IMR-90 (cell line): ENCODE data around the gene CENPT. TPM values are rescaled to one million over a fixed set of nuclear protein-coding genes. Genes with fewer than 3 reads are reported as not detected.

ENCODE experiments used
- ATAC-seq: fragments of 200-7000 bp; cut with Tn5 transposase; 2 replicates; pipeline ENCODE4 v1.9.1; 2020; ENCODE audit warnings: low read depth, mild to moderate bottlenecking, moderate library complexity
- BruUV-seq: library from RNA; stranded (reverse); fragments of 400-500 nt; replicated peaks from 2 replicates; lab custom pipeline; 2021; lab: Mats Ljungman, UMichigan
- CTCF ChIA-PET: fragments of 300-600 bp; formaldehyde crosslinking; extraction: SDS; loops from one replicate; lab custom pipeline; 2021; ENCODE audit warnings: antibody characterized with exemption; lab: Yijun Ruan, JAX
- POLR2A ChIA-PET: fragments of 300-600 bp; sonication (Branson Sonifier 250); formaldehyde crosslinking; loops from one replicate; lab custom pipeline; 2022; ENCODE audit warnings: antibody characterized with exemption; ENCODE audit not compliant: unreplicated experiment; lab: Charles Lee
- DNase-seq: peaks from one replicate; pipeline ENCODE4 v3.0.0; 2013
- H2AFZ ChIP-seq: replicated peaks from 2 replicates; pipeline ENCODE3; 2013; ENCODE audit warnings: low read length, mild to moderate bottlenecking; ENCODE audit not compliant: poor library complexity
- H2AK5ac ChIP-seq: 2 replicates; pipeline ENCODE4 v1.6.1; 2013; ENCODE audit warnings: low read depth, low read length, inconsistent platforms
- H2AK9ac ChIP-seq: replicated peaks from 2 replicates; pipeline ENCODE3; 2013; ENCODE audit warnings: mild to moderate bottlenecking, low read depth, low read length, moderate library complexity; ENCODE audit not compliant: poor library complexity
- H2BK120ac ChIP-seq: 2 replicates; pipeline ENCODE4 v1.6.1; 2013; ENCODE audit warnings: low read depth, low read length, inconsistent platforms
- H2BK15ac ChIP-seq: 3 replicates; pipeline ENCODE4 v1.6.1; 2013; ENCODE audit warnings: low read depth, low read length, inconsistent platforms
- H2BK20ac ChIP-seq: 2 replicates; pipeline ENCODE4 v1.6.1; 2013; ENCODE audit warnings: low read depth, mild to moderate bottlenecking, inconsistent platforms, low read length, moderate library complexity
- H2BK5ac ChIP-seq: 2 replicates; pipeline ENCODE4 v1.6.1; 2013; ENCODE audit warnings: mild to moderate bottlenecking, low read depth, low read length, inconsistent platforms; ENCODE audit not compliant: poor library complexity, severe bottlenecking
- H3K14ac ChIP-seq: replicated peaks from 2 replicates; pipeline ENCODE4 v1.6.1; 2013; ENCODE audit warnings: low read depth, low read length, inconsistent platforms
- H3K18ac ChIP-seq: 2 replicates; pipeline ENCODE4 v1.6.1; 2013; ENCODE audit warnings: low read depth, low read length, control low read depth
- H3K23ac ChIP-seq: 2 replicates; pipeline ENCODE4 v1.6.1; 2013; ENCODE audit warnings: low read depth, low read length, inconsistent platforms
- H3K27ac ChIP-seq: 2 replicates; pipeline ENCODE4 v1.5.1; 2013; ENCODE audit warnings: mild to moderate bottlenecking, control low read depth, low read length; ENCODE audit not compliant: insufficient read depth
- H3K27me3 ChIP-seq: 2 replicates; pipeline ENCODE4 v1.6.1; 2013; ENCODE audit warnings: low read length; ENCODE audit not compliant: control insufficient read depth, insufficient read depth
- H3K36me3 ChIP-seq: 2 replicates; pipeline ENCODE4 v1.6.1; 2013; ENCODE audit warnings: low read length, mixed read lengths; ENCODE audit not compliant: control insufficient read depth, insufficient read depth
- H3K4ac ChIP-seq: 2 replicates; pipeline ENCODE4 v1.6.1; 2013; ENCODE audit warnings: low read depth, low read length, inconsistent platforms
- H3K4me1 ChIP-seq: 2 replicates; pipeline ENCODE4 v1.6.1; 2013; ENCODE audit warnings: low read length, mixed read lengths; ENCODE audit not compliant: control insufficient read depth, insufficient read depth
- H3K4me2 ChIP-seq: 2 replicates; pipeline ENCODE4 v1.6.1; 2013; ENCODE audit warnings: low read depth, mild to moderate bottlenecking, control low read depth, low read length, moderate library complexity
- H3K4me3 ChIP-seq: 2 replicates; pipeline ENCODE4 v1.5.1; 2013; ENCODE audit warnings: low read depth, mild to moderate bottlenecking, control low read depth, low read length, moderate library complexity; ENCODE audit not compliant: insufficient read depth
- H3K56ac ChIP-seq: 2 replicates; pipeline ENCODE4 v1.6.1; 2013; ENCODE audit warnings: low read length, inconsistent platforms; ENCODE audit not compliant: insufficient read depth; ENCODE audit errors: extremely low read depth
- H3K79me1 ChIP-seq, 2 experiments: 2 replicates each; pipeline ENCODE4 v1.6.1; 2013; ENCODE audit warnings: low read length in 2 of 2, inconsistent platforms in 1 of 2, low read depth in 1 of 2
- H3K9ac ChIP-seq: 2 replicates; pipeline ENCODE4 v1.6.1; 2013; ENCODE audit warnings: low read depth, low read length, control low read depth
- H3K9me1 ChIP-seq: 2 replicates; pipeline ENCODE4 v1.6.1; 2013; ENCODE audit warnings: low read length, inconsistent platforms; ENCODE audit not compliant: insufficient read depth
- H3K9me3 ChIP-seq: 2 replicates; pipeline ENCODE4 v1.6.1; 2013; ENCODE audit warnings: low read length; ENCODE audit not compliant: control insufficient read depth, insufficient read depth
- H4K20me1 ChIP-seq: 2 replicates; pipeline ENCODE4 v1.6.1; 2013; ENCODE audit warnings: low read length, inconsistent platforms; ENCODE audit not compliant: insufficient read depth
- H4K5ac ChIP-seq: 2 replicates; pipeline ENCODE4 v1.6.1; 2013; ENCODE audit warnings: mild to moderate bottlenecking, low read depth, low read length, control low read depth
- H4K8ac ChIP-seq, 2 experiments: 2 replicates each; pipeline ENCODE4 v1.6.1; 2013; ENCODE audit warnings: low read depth in 2 of 2, low read length in 2 of 2, control low read depth in 1 of 2, inconsistent platforms in 1 of 2
- H4K91ac ChIP-seq: 2 replicates; pipeline ENCODE4 v1.6.1; 2013; ENCODE audit warnings: low read depth, low read length, inconsistent platforms; ENCODE audit not compliant: insufficient read depth
- BHLHE40 ChIP-seq: fragments of 150-350 bp; IDR thresholded peaks from 2 replicates; pipeline ENCODE4 v1.6.1; 2016; ENCODE audit warnings: mild to moderate bottlenecking, low read depth, low read length
- FOS ChIP-seq: fragments of 150-350 bp; IDR thresholded peaks from 2 replicates; pipeline ENCODE4 v1.6.1; 2016; ENCODE audit warnings: low read depth, low read length
- NFE2L2 ChIP-seq: fragments of 150-350 bp; IDR thresholded peaks from 2 replicates; pipeline ENCODE4 v1.6.1; 2016; ENCODE audit warnings: low read depth, mild to moderate bottlenecking, low read length
- POLR2A ChIP-seq: IDR thresholded peaks from 2 replicates; pipeline ENCODE4 v1.6.1; 2012; ENCODE audit warnings: mild to moderate bottlenecking, low read depth, low read length
- RCOR1 ChIP-seq: IDR thresholded peaks from 2 replicates; pipeline ENCODE4 v1.6.1; 2012; ENCODE audit warnings: mild to moderate bottlenecking, low read length, improper control_type of control experiment; ENCODE audit not compliant: insufficient replicate concordance
- RFX5 ChIP-seq: IDR thresholded peaks from 2 replicates; pipeline ENCODE4 v1.8.0; 2012; ENCODE audit warnings: low read depth, mild to moderate bottlenecking, low read length, moderate library complexity
- WGBS, 2 experiments: methylation state at CpG; one replicate each; pipeline versions ENCODE4 v1.1.5 to v1.1.7; 2013; ENCODE audit warnings: missing lambda C conversion rate in 2 of 2; ENCODE audit not compliant: insufficient read length in 1 of 2; ENCODE audit errors: extremely low coverage in 2 of 2; 5-methylcytosine and 5-hydroxymethylcytosine counted together
- dilution Hi-C: fragments of 300-500 bp; cut with HindIII; formaldehyde crosslinking; loops from one replicate; pipeline ENCODE4 v1.14.3; 2018; ENCODE audit warnings: low sequenced_read_pairs; ENCODE audit not compliant: unreplicated experiment
- in situ Hi-C: fragments of 300-500 bp; cut with MboI; formaldehyde crosslinking; loops from 3 replicates; pipeline ENCODE4 v1.14.3; 2019; ENCODE audit warnings: low sequenced_read_pairs, inconsistent platforms, mixed read lengths
- intact Hi-C: fragments of 100-400 bp; cut with micrococcal nuclease; formaldehyde crosslinking; loops from 2 replicates; pipeline ENCODE4 v1.10.0; 2022
- microRNA-seq, 2 experiments: library from miRNA; stranded (forward) in 1 of 2; unstranded in 1 of 2; fragments of 10-50 nt in 1 of 2; fragments of <30 nt in 1 of 2; gene quantifications in 1 of 2; microRNA quantifications in 1 of 2; one replicate each; pipeline versions ENCODE3 to v1.1.0; 2013 to 2020; ENCODE audit not compliant: insufficient read depth in 1 of 2, insufficient read length in 1 of 2, unreplicated experiment in 1 of 2
- polyA plus RNA-seq, 3 experiments: library from polyadenylated mRNA; depleted of rRNA; stranded (reverse); fragments of >200 nt; gene quantifications; 2 replicates each; pipeline ENCODE4 v1.2.3, GENCODE V29; 2012; ENCODE audit warnings: low replicate concordance in 1 of 3
- small RNA-seq, 5 experiments: library from RNA; depleted of rRNA; stranded (forward); fragments of <200 nt; gene quantifications; one replicate each; pipeline ENCODE3, GENCODE V24; 2012
- total RNA-seq: library from RNA; depleted of rRNA; stranded (reverse); fragments of >200 nt; gene quantifications from 2 replicates; pipeline ENCODE4 v1.2.3, GENCODE V29; 2012; rRNA removed
- TF ChIP-seq, protein P1 (sequence below): conservative IDR thresholded peaks from 2 replicates; pipeline ENCODE4 v1.5.1; 2012; ENCODE audit warnings: mild to moderate bottlenecking, low read depth, low read length, improper control_type of control experiment

The CENPT gene
- total and polyA plus RNA-seq, 2 of the 4 experiments (the other 2 are of a cell fraction) = 33.3 to 83.1 TPM

DNA sequence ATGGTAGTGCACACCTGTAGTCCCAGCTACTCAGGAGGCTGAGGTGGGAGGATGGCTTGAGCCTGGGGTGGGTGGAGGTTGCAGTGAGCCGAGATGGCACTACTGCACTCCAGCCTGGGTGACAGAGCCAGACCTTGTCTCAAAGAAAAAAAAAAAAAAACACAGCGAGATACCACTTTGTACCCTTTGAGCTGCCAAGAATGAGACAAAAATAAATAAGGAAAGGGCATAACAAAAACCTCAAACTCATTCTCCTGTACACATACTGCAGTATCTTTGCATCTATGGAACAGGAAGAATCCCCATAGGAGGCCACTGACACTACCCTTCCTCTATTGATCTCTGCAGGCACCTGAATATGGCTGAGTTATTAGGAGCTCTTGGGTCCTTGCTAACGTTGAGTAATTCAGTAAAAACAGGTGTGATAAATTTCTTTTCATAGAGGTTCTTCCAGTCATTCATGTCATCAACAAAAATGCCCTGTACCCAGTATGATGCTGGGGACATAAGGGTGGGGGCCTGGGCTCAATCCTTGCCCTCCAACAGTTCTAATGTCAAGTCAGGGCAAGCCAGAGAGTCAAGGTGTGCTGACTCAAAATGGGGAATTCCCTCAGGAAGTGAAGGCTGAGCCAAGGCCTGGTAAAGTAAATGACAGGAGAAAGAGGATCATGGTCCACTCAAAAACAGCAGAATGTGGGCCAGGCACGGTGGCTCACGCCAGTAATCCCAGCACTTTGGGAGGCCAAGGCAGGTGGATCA is 68.1 kb downstream of the CENPT start:
- H3K36me3 ChIP-seq = peaks cover 2% of the 10 kb centered on the region; the same call in 1 of the 2 replicates
- H3K9me1 ChIP-seq = peaks cover 12% of the 10 kb centered on the region; the same call in 1 of the 2 replicates
- H3K4me3 ChIP-seq = no peak overlapping the region
- no peak overlapping the region for H2BK15ac ChIP-seq
- ChIA-PET CTCF (interaction anchor here (0.7 kb wide), 1 partner anchor 21 kb away, joined by 4 read pairs; no protein-coding TSS in a partner anchor), POLR2A (no interaction called here)
- no peak overlapping the region for H3K14ac ChIP-seq
- no peak overlapping the region for H3K27ac ChIP-seq
- no peak for DNase-seq
- H2AFZ ChIP-seq = no peak overlapping the region
- no peak overlapping the region for H3K56ac ChIP-seq
- H3K4ac ChIP-seq = no peak overlapping the region
- H4K8ac ChIP-seq = no peak overlapping the region
- H3K23ac ChIP-seq = no peak overlapping the region
- H3K4me2 ChIP-seq = no peak overlapping the region
- ATAC-seq = no peak
- peaks cover 19 to 60% of the 10 kb centered on the region in 2 experiments for H3K79me1 ChIP-seq
- intact Hi-C loops (no loop called here), dilution Hi-C loops (no loop called here), in situ Hi-C loops (no loop called here)
- no peak overlapping the region for H2BK20ac ChIP-seq
- TF ChIP-seq BHLHE40 (no peak), RCOR1 (no peak), NFE2L2 (no peak), FOS (no peak), POLR2A (no peak), RFX5 (no peak)
- TF ChIP-seq, protein P1, sequence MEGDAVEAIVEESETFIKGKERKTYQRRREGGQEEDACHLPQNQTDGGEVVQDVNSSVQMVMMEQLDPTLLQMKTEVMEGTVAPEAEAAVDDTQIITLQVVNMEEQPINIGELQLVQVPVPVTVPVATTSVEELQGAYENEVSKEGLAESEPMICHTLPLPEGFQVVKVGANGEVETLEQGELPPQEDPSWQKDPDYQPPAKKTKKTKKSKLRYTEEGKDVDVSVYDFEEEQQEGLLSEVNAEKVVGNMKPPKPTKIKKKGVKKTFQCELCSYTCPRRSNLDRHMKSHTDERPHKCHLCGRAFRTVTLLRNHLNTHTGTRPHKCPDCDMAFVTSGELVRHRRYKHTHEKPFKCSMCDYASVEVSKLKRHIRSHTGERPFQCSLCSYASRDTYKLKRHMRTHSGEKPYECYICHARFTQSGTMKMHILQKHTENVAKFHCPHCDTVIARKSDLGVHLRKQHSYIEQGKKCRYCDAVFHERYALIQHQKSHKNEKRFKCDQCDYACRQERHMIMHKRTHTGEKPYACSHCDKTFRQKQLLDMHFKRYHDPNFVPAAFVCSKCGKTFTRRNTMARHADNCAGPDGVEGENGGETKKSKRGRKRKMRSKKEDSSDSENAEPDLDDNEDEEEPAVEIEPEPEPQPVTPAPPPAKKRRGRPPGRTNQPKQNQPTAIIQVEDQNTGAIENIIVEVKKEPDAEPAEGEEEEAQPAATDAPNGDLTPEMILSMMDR = no peak
- H2BK120ac ChIP-seq = no peak overlapping the region
- H2BK5ac ChIP-seq = no peak overlapping the region
- H3K9me3 ChIP-seq = no peaks in the 10 kb centered on the region
- H4K20me1 ChIP-seq = peaks cover 17% of the 10 kb centered on the region; the same call in 1 of the 2 replicates
- H3K18ac ChIP-seq = no peak overlapping the region
- no peak overlapping the region for H4K91ac ChIP-seq
- no peak overlapping the region for H4K5ac ChIP-seq
- H2AK9ac ChIP-seq = no peak overlapping the region
- no peak overlapping the region for H3K9ac ChIP-seq
- no peak overlapping the region for H2AK5ac ChIP-seq
- BruUV-seq = no TSS peak
- H3K27me3 ChIP-seq = no peaks in the 10 kb centered on the region
- WGBS, 2 experiments = no CpG with 5 or more reads among the region's 5 CpGs
- no peaks in the 10 kb centered on the region for H3K4me1 ChIP-seq

Small RNA genes within 50 kb of the gene (microRNA-seq; reads per million reads assigned to microRNA genes)
- gene AC040162.2 (ENCODE audit: insufficient read depth, insufficient read length) = not detected
- gene NRN1L (ENCODE audit: insufficient read depth, insufficient read length) = not detected

Small RNA genes within 50 kb of the gene (small RNA-seq; reads per million reads assigned to genes)
- 0 reads per million in 5 experiments for gene AC040162.2
- gene NRN1L = 0 reads per million in 5 experiments

Other genes with a start within 250 kb of the CENPT start
- gene CARMIL2, start 202.5 kb downstream of the CENPT start, total RNA-seq = 0.18 and 0.28 TPM in 2 replicates
- 0.77 and 0.97 TPM in 2 replicates for gene CARMIL2, start 202.5 kb downstream of the CENPT start, polyA plus RNA-seq (2012; rRNA removed)
- 12.8 and 15.6 TPM in 2 replicates for gene ACD, start 187.4 kb downstream of the CENPT start, total RNA-seq
- 31.1 and 38.9 TPM in 2 replicates for gene ACD, start 187.4 kb downstream of the CENPT start, polyA plus RNA-seq (2012; rRNA removed)
- 0.28 and 0.36 TPM in 2 replicates for gene PARD6A, start 186.7 kb downstream of the CENPT start, total RNA-seq
- 0.55 and 0.65 TPM in 2 replicates for gene PARD6A, start 186.7 kb downstream of the CENPT start, polyA plus RNA-seq (2012; rRNA removed)
- gene ENKD1, start 180.9 kb downstream of the CENPT start, total RNA-seq = 2.9 and 3.1 TPM in 2 replicates
- 6.3 and 7.8 TPM in 2 replicates for gene ENKD1, start 180.9 kb downstream of the CENPT start, polyA plus RNA-seq (2012; rRNA removed)
- 0.28 and 0.54 TPM in 2 replicates for gene C16orf86, start 180.9 kb downstream of the CENPT start, total RNA-seq
- gene C16orf86, start 180.9 kb downstream of the CENPT start, polyA plus RNA-seq (2012; rRNA removed) = 0.63 and 0.70 TPM in 2 replicates
- 15.8 and 18.1 TPM in 2 replicates for gene GFOD2, start 128.4 kb downstream of the CENPT start, total RNA-seq
- 12.3 and 13.3 TPM in 2 replicates for gene GFOD2, start 128.4 kb downstream of the CENPT start, polyA plus RNA-seq (2012; rRNA removed)
- 2.2 and 2.7 TPM in 2 replicates for gene RANBP10, start 41.1 kb downstream of the CENPT start, total RNA-seq
- gene RANBP10, start 41.1 kb downstream of the CENPT start, polyA plus RNA-seq (2012; rRNA removed) = 12.1 and 13.0 TPM in 2 replicates
- gene TSNAXIP1, start 40.8 kb downstream of the CENPT start, total RNA-seq = 0.56 and 0.72 TPM in 2 replicates
- 1.4 and 1.6 TPM in 2 replicates for gene TSNAXIP1, start 40.8 kb downstream of the CENPT start, polyA plus RNA-seq (2012; rRNA removed)
- 13.3 and 13.9 TPM in 2 replicates for gene THAP11, start 5.4 kb downstream of the CENPT start, total RNA-seq
- 14.5 and 16.7 TPM in 2 replicates for gene THAP11, start 5.4 kb downstream of the CENPT start, polyA plus RNA-seq (2012; rRNA removed)
- 42.7 and 55.0 TPM in 2 replicates for gene NUTF2, start 760 bp downstream of the CENPT start, total RNA-seq
- gene NUTF2, start 760 bp downstream of the CENPT start, polyA plus RNA-seq (2012; rRNA removed) = 361 and 399 TPM in 2 replicates
- 33.2 and 34.2 TPM in 2 replicates for gene EDC4, start 25.4 kb upstream of the CENPT start, total RNA-seq
- 64.0 and 66.1 TPM in 2 replicates for gene EDC4, start 25.4 kb upstream of the CENPT start, polyA plus RNA-seq (2012; rRNA removed)
- not detected in 2 replicates for gene NRN1L, start 37.2 kb upstream of the CENPT start, total RNA-seq
- gene NRN1L, start 37.2 kb upstream of the CENPT start, polyA plus RNA-seq (2012; rRNA removed) = 0.27 and 0.32 TPM in 2 replicates
- gene PSKH1, start 45.6 kb upstream of the CENPT start, total RNA-seq = 10.3 and 11.5 TPM in 2 replicates
- 26.5 and 26.7 TPM in 2 replicates for gene PSKH1, start 45.6 kb upstream of the CENPT start, polyA plus RNA-seq (2012; rRNA removed)
- 0.18 and 0.28 TPM in 2 replicates for gene CTRL, start 84.2 kb upstream of the CENPT start, total RNA-seq
- 0.89 and 1.1 TPM in 2 replicates for gene CTRL, start 84.2 kb upstream of the CENPT start, polyA plus RNA-seq (2012; rRNA removed)
- gene PSMB10, start 89.2 kb upstream of the CENPT start, total RNA-seq = 25.6 and 28.7 TPM in 2 replicates
- 36.7 and 50.5 TPM in 2 replicates for gene PSMB10, start 89.2 kb upstream of the CENPT start, polyA plus RNA-seq (2012; rRNA removed)
- gene LCAT, start 96.4 kb upstream of the CENPT start, total RNA-seq = 1.4 and 1.7 TPM in 2 replicates
- gene LCAT, start 96.4 kb upstream of the CENPT start, polyA plus RNA-seq (2012; rRNA removed) = 18.8 and 22.5 TPM in 2 replicates
- 36.4 and 36.6 TPM in 2 replicates for gene SLC12A4, start 120.9 kb upstream of the CENPT start, total RNA-seq
- 114 and 132 TPM in 2 replicates for gene SLC12A4, start 120.9 kb upstream of the CENPT start, polyA plus RNA-seq (2012; rRNA removed)
- not detected in 2 replicates for gene DPEP3, start 132.8 kb upstream of the CENPT start, total RNA-seq
- not detected in 2 replicates for gene DPEP3, start 132.8 kb upstream of the CENPT start, polyA plus RNA-seq (2012; rRNA removed)
- gene DPEP2, start 151.8 kb upstream of the CENPT start, total RNA-seq = not detected in 2 replicates
- gene DPEP2, start 151.8 kb upstream of the CENPT start, polyA plus RNA-seq (2012; rRNA removed) = not detected in 2 replicates
- gene DPEP2NB, start 168.2 kb upstream of the CENPT start, total RNA-seq = not detected in 2 replicates
- not detected in 2 replicates for gene DPEP2NB, start 168.2 kb upstream of the CENPT start, polyA plus RNA-seq (2012; rRNA removed)
- gene DDX28, start 175.5 kb upstream of the CENPT start, total RNA-seq = 8.9 and 10.0 TPM in 2 replicates
- 9.0 and 9.2 TPM in 2 replicates for gene DDX28, start 175.5 kb upstream of the CENPT start, polyA plus RNA-seq (2012; rRNA removed)
- gene DUS2, start 175.6 kb upstream of the CENPT start, total RNA-seq = 28.1 and 30.5 TPM in 2 replicates
- 15.8 TPM in 2 replicates for gene DUS2, start 175.6 kb upstream of the CENPT start, polyA plus RNA-seq (2012; rRNA removed)
- 14.7 and 21.5 TPM in 2 replicates for gene NFATC3, start 237.7 kb upstream of the CENPT start, total RNA-seq
- 6.3 TPM in 2 replicates for gene NFATC3, start 237.7 kb upstream of the CENPT start, polyA plus RNA-seq (2012; rRNA removed)